MM.1S (cell line): ENCODE data around the gene PHACTR1.

Source experiments
- DNase-seq: peaks from one replicate; pipeline ENCODE4 v3.0.0-alpha.2; 2015
- H2AFZ ChIP-seq: fragments of 300-600 bp; sonication (generic); 2 replicates; pipeline ENCODE4 v1.6.0; 2016; ENCODE audit warnings: antibody characterized with exemption, low read length
- H3F3A ChIP-seq: fragments of 300-600 bp; sonication (generic); 2 replicates; pipeline ENCODE4 v1.6.1; 2016; ENCODE audit warnings: mild to moderate bottlenecking, antibody characterized with exemption, low read length, moderate library complexity, mixed read lengths; ENCODE audit not compliant: insufficient read depth
- H3K27ac ChIP-seq: fragments of 300-600 bp; sonication (generic); 2 replicates; pipeline ENCODE4 v1.5.1; 2016; ENCODE audit warnings: mild to moderate bottlenecking, low read length
- H3K27me3 ChIP-seq: fragments of 300-600 bp; sonication (generic); replicated peaks from 2 replicates; pipeline ENCODE4 v1.6.0; 2016; ENCODE audit warnings: low read length; ENCODE audit not compliant: insufficient read depth
- H3K36me3 ChIP-seq: fragments of 300-600 bp; sonication (generic); replicated peaks from 2 replicates; pipeline ENCODE4 v1.6.1; 2016; ENCODE audit warnings: mild to moderate bottlenecking, low read length, mixed read lengths; ENCODE audit not compliant: insufficient read depth
- H3K4me1 ChIP-seq: fragments of 300-600 bp; sonication (generic); 2 replicates; pipeline ENCODE4 v1.6.1; 2016; ENCODE audit warnings: low read length, mixed read lengths
- H3K4me2 ChIP-seq: fragments of 300-600 bp; sonication (generic); 2 replicates; pipeline ENCODE4 v1.6.0; 2016; ENCODE audit warnings: low read depth, low read length
- H3K4me3 ChIP-seq: fragments of 300-600 bp; sonication (generic); 2 replicates; pipeline ENCODE4 v1.5.1; 2016; ENCODE audit warnings: low read length, mixed read lengths
- H3K79me2 ChIP-seq: fragments of 300-600 bp; sonication (generic); 2 replicates; pipeline ENCODE4 v1.6.1; 2016; ENCODE audit warnings: mixed run types, low read length, mixed read lengths
- H3K9ac ChIP-seq: fragments of 300-600 bp; sonication (generic); 2 replicates; pipeline ENCODE4 v1.6.1; 2016; ENCODE audit warnings: low read length, mixed read lengths
- H3K9me2 ChIP-seq: fragments of 300-600 bp; sonication (generic); replicated peaks from 2 replicates; pipeline ENCODE4 v1.6.1; 2016; ENCODE audit warnings: mild to moderate bottlenecking, low read length, mixed read lengths; ENCODE audit not compliant: insufficient read depth
- H3K9me3 ChIP-seq: fragments of 300-600 bp; sonication (generic); replicated peaks from 2 replicates; pipeline ENCODE4 v1.6.1; 2016; ENCODE audit warnings: mild to moderate bottlenecking, low read length, mixed read lengths; ENCODE audit not compliant: insufficient read depth
- H4K20me1 ChIP-seq: fragments of 300-600 bp; sonication (generic); 2 replicates; pipeline ENCODE4 v1.6.1; 2016; ENCODE audit warnings: mild to moderate bottlenecking, low read length, moderate library complexity, mixed read lengths; ENCODE audit not compliant: insufficient read depth
- CTCF ChIP-seq: fragments of 300-600 bp; sonication (generic); IDR thresholded peaks from 2 replicates; pipeline ENCODE4 v1.5.1; 2016; ENCODE audit warnings: antibody characterized with exemption, low read length, mixed read lengths
- EZH2 ChIP-seq: fragments of 300-600 bp; sonication (generic); optimal IDR thresholded peaks from 2 replicates; pipeline ENCODE3; 2017; ENCODE audit warnings: low read depth, mild to moderate bottlenecking, antibody characterized with exemption, low read length, mixed read lengths
- EZH2phosphoT487 ChIP-seq: fragments of 300-600 bp; sonication (generic); IDR thresholded peaks from 2 replicates; pipeline ENCODE4 v1.6.1; 2018; ENCODE audit warnings: antibody characterized with exemption, low read length

PHACTR1 gene

GRCh38 chr6:13229205-13230085, 512.9 kb downstream of the PHACTR1 start:
- Histone ChIP-seq H3K9ac (peak overlapping the region; percentile 40; the same call in 1 of the 2 replicates), H3K27ac (peak overlapping the region; percentile 71), H3K9me3 (no peaks in the 10 kb centered on the region), H3K4me1 (peaks cover 21% of the 10 kb centered on the region), H3K27me3 (no peaks in the 10 kb centered on the region), H2AFZ (peak overlapping the region; percentile 37), H3K9me2 (no peaks in the 10 kb centered on the region), H3K4me2 (peak overlapping the region; percentile 72), H3K4me3 (peak overlapping the region; percentile 58), H4K20me1 (no peaks in the 10 kb centered on the region), H3K36me3 (no peaks in the 10 kb centered on the region), H3K79me2 (peaks cover 21% of the 10 kb centered on the region), H3F3A (peaks cover 16% of the 10 kb centered on the region)
- DNase-seq: peak; percentile 87
- TF ChIP-seq CTCF (peak; percentile 81), EZH2 (no peak)

GRCh38 chr6:13233106-13233505, 516.5 kb downstream of the PHACTR1 start:
- Histone ChIP-seq H3K27ac (no peak overlapping the region), H3K36me3 (no peaks in the 10 kb centered on the region), H3K9me2 (no peaks in the 10 kb centered on the region), H3K79me2 (peaks cover 8% of the 10 kb centered on the region), H3K4me3 (no peak overlapping the region), H3K27me3 (no peaks in the 10 kb centered on the region), H3K4me2 (no peak overlapping the region), H3K9ac (no peak overlapping the region), H3K9me3 (no peaks in the 10 kb centered on the region), H2AFZ (no peak overlapping the region), H3K4me1 (peaks cover 19% of the 10 kb centered on the region), H3F3A (peaks cover 16% of the 10 kb centered on the region), H4K20me1 (no peaks in the 10 kb centered on the region)
- TF ChIP-seq CTCF: no peak
- no peak for TF ChIP-seq EZH2phosphoT487
- TF ChIP-seq EZH2: no peak
- no peak for DNase-seq

- Histone ChIP-seq H3K27ac (no peak overlapping the region), H4K20me1 (no peaks in the 10 kb centered on the region), H3K36me3 (no peaks in the 10 kb centered on the region), H3K4me2 (no peak overlapping the region), H3K27me3 (no peaks in the 10 kb centered on the region), H3K79me2 (no peaks in the 10 kb centered on the region), H2AFZ (no peak overlapping the region), H3K4me1 (peaks cover 12% of the 10 kb centered on the region), H3K4me3 (no peak overlapping the region), H3K9ac (no peak overlapping the region), H3K9me2 (no peaks in the 10 kb centered on the region), H3K9me3 (no peaks in the 10 kb centered on the region), H3F3A (peaks cover 9% of the 10 kb centered on the region)
- no peak for TF ChIP-seq EZH2phosphoT487
- TF ChIP-seq CTCF: no peak
- no peak for TF ChIP-seq EZH2
- DNase-seq: no peak
Measured at GRCh38 chr6:13234130-13234529, 517.6 kb downstream of the PHACTR1 start.
